PFSK-1 (cell line): ENCODE results near the gene DHRSX.

ENCODE experiments used
- POLR2AphosphoS5 ChIP-seq: IDR thresholded peaks from 2 replicates; pipeline ENCODE4 v1.6.1; 2012; ENCODE audit warnings: low read depth, mild to moderate bottlenecking, control low read depth, low read length, moderate library complexity
- TAF1 ChIP-seq: IDR thresholded peaks from 2 replicates; pipeline ENCODE4 v1.6.1; 2012; ENCODE audit warnings: low read length, control low read depth, borderline replicate concordance; ENCODE audit not compliant: insufficient read depth
- TF ChIP-seq, protein P1 (sequence below), 2 experiments: IDR thresholded peaks; 2 replicates each; pipeline versions ENCODE4 v1.6.1 to v1.8.0; 2011 to 2012; ENCODE audit warnings: low read depth in 2 of 2, low read length in 2 of 2, control low read depth in 1 of 2, inconsistent platforms in 1 of 2, mild to moderate bottlenecking in 1 of 2, moderate library complexity in 1 of 2; ENCODE audit not compliant: insufficient read depth in 1 of 2

DNA sequence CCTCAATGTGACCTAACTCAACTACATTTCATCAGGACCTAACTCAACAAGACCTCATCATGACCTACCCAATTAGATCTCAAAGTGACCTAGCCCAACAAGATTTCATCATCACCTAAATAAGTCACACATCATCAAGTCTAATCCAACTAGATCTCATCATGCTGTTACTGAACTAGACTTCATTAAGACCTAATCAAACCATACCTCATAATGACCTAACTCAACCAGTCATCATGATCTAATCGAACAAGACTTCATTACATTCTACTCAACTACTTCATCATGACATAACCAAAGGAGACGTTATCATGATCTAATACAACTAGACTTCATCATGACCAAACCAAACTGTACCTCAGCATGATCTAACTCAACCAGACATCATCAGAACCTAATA, 82.8 kb downstream of the DHRSX start:
- TF ChIP-seq TAF1 (no peak), POLR2AphosphoS5 (no peak)
- TF ChIP-seq, protein P1, sequence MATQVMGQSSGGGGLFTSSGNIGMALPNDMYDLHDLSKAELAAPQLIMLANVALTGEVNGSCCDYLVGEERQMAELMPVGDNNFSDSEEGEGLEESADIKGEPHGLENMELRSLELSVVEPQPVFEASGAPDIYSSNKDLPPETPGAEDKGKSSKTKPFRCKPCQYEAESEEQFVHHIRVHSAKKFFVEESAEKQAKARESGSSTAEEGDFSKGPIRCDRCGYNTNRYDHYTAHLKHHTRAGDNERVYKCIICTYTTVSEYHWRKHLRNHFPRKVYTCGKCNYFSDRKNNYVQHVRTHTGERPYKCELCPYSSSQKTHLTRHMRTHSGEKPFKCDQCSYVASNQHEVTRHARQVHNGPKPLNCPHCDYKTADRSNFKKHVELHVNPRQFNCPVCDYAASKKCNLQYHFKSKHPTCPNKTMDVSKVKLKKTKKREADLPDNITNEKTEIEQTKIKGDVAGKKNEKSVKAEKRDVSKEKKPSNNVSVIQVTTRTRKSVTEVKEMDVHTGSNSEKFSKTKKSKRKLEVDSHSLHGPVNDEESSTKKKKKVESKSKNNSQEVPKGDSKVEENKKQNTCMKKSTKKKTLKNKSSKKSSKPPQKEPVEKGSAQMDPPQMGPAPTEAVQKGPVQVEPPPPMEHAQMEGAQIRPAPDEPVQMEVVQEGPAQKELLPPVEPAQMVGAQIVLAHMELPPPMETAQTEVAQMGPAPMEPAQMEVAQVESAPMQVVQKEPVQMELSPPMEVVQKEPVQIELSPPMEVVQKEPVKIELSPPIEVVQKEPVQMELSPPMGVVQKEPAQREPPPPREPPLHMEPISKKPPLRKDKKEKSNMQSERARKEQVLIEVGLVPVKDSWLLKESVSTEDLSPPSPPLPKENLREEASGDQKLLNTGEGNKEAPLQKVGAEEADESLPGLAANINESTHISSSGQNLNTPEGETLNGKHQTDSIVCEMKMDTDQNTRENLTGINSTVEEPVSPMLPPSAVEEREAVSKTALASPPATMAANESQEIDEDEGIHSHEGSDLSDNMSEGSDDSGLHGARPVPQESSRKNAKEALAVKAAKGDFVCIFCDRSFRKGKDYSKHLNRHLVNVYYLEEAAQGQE (IDR thresholded peaks at IDR 0.05; ENCODE audit: insufficient read depth in 1 of 2, low read depth in 2 of 2, low read length in 2 of 2) = no peak
